ENCODE data around the gene DUSP6.
"Not testable (repeated sequence)": the region's sequence is repeated elsewhere in the genome, so short reads cannot be mapped to it uniquely, and the experiment has no call there.

DNA sequence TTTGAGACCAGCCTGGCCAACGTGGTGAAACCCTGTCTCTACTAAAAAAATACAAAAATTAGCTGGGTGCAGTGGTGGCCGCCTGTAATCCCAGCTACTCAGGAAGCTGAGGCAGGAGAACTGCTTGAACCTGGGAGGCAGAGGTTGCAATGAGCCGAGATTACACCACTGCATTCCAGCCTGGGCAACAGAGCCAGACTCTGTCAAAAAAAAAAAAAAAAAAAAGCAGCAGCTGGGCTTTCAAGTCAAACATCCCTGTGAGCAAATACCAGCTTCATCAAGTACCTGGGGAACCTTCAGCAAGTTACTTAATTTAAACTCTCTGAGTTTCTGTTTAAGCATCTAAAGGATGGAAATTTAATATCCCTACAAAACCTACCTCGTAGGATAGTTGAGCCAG, 15.2 kb downstream of the DUSP6 start:
- not testable (repeated sequence) for TF ChIP-seq AKAP8 (CRISPR knock-in tag; IDR thresholded peaks at IDR 0.05); MED8 (CRISPR knock-in tag; IDR thresholded peaks at IDR 0.05; ENCODE audit: insufficient replicate concordance); ZNF274 (CRISPR knock-in tag; IDR thresholded peaks at IDR 0.05); RFX5 (IDR thresholded peaks at IDR 0.05; ENCODE audit: low read depth, low read length); POLR2AphosphoS2 (IDR thresholded peaks at IDR 0.05; ENCODE audit: low read depth, low read length); EZH2 (conservative IDR thresholded peaks at IDR 0.05; ENCODE audit: low read depth, low read length); MAFG (CRISPR knock-in tag; IDR thresholded peaks at IDR 0.05); MYC (CRISPR knock-in tag; IDR thresholded peaks at IDR 0.05; ENCODE audit: borderline replicate concordance)
- TF ChIP-seq, protein P1, sequence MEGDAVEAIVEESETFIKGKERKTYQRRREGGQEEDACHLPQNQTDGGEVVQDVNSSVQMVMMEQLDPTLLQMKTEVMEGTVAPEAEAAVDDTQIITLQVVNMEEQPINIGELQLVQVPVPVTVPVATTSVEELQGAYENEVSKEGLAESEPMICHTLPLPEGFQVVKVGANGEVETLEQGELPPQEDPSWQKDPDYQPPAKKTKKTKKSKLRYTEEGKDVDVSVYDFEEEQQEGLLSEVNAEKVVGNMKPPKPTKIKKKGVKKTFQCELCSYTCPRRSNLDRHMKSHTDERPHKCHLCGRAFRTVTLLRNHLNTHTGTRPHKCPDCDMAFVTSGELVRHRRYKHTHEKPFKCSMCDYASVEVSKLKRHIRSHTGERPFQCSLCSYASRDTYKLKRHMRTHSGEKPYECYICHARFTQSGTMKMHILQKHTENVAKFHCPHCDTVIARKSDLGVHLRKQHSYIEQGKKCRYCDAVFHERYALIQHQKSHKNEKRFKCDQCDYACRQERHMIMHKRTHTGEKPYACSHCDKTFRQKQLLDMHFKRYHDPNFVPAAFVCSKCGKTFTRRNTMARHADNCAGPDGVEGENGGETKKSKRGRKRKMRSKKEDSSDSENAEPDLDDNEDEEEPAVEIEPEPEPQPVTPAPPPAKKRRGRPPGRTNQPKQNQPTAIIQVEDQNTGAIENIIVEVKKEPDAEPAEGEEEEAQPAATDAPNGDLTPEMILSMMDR (CRISPR knock-in tag; IDR thresholded peaks at IDR 0.05) = not testable (repeated sequence)
- TF ChIP-seq, protein P2, sequence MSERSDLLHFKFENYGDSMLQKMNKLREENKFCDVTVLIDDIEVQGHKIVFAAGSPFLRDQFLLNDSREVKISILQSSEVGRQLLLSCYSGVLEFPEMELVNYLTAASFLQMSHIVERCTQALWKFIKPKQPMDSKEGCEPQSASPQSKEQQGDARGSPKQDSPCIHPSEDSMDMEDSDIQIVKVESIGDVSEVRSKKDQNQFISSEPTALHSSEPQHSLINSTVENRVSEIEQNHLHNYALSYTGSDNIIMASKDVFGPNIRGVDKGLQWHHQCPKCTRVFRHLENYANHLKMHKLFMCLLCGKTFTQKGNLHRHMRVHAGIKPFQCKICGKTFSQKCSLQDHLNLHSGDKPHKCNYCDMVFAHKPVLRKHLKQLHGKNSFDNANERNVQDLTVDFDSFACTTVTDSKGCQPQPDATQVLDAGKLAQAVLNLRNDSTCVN (CRISPR knock-in tag; IDR thresholded peaks at IDR 0.05; ENCODE audit: borderline replicate concordance) = not testable (repeated sequence)
- TF ChIP-seq, protein P3, sequence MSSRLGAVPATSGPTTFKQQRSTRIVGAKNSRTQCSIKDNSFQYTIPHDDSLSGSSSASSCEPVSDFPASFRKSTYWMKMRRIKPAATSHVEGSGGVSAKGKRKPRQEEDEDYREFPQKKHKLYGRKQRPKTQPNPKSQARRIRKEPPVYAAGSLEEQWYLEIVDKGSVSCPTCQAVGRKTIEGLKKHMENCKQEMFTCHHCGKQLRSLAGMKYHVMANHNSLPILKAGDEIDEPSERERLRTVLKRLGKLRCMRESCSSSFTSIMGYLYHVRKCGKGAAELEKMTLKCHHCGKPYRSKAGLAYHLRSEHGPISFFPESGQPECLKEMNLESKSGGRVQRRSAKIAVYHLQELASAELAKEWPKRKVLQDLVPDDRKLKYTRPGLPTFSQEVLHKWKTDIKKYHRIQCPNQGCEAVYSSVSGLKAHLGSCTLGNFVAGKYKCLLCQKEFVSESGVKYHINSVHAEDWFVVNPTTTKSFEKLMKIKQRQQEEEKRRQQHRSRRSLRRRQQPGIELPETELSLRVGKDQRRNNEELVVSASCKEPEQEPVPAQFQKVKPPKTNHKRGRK (CRISPR knock-in tag; IDR thresholded peaks at IDR 0.05) = not testable (repeated sequence)
- TF ChIP-seq, protein P4, sequence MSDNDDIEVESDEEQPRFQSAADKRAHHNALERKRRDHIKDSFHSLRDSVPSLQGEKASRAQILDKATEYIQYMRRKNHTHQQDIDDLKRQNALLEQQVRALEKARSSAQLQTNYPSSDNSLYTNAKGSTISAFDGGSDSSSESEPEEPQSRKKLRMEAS (IDR thresholded peaks at IDR 0.05) = not testable (repeated sequence)
- TF ChIP-seq, protein P5, sequence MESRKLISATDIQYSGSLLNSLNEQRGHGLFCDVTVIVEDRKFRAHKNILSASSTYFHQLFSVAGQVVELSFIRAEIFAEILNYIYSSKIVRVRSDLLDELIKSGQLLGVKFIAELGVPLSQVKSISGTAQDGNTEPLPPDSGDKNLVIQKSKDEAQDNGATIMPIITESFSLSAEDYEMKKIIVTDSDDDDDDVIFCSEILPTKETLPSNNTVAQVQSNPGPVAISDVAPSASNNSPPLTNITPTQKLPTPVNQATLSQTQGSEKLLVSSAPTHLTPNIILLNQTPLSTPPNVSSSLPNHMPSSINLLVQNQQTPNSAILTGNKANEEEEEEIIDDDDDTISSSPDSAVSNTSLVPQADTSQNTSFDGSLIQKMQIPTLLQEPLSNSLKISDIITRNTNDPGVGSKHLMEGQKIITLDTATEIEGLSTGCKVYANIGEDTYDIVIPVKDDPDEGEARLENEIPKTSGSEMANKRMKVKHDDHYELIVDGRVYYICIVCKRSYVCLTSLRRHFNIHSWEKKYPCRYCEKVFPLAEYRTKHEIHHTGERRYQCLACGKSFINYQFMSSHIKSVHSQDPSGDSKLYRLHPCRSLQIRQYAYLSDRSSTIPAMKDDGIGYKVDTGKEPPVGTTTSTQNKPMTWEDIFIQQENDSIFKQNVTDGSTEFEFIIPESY (CRISPR knock-in tag; IDR thresholded peaks at IDR 0.05) = not testable (repeated sequence)
